GM10248 (cell line): ENCODE results near the gene GMPR2.

Experiments used
- CTCF ChIA-PET: fragments of 300-600 bp; sonication (Branson Sonifier 250); formaldehyde crosslinking; extraction: SDS; loops from one replicate; lab custom pipeline; 2021; ENCODE audit warnings: antibody characterized with exemption; lab: Yijun Ruan, JAX
- POLR2A ChIA-PET: fragments of 350-650 bp; sonication (Branson Sonifier 250); formaldehyde crosslinking; extraction: SDS; loops from one replicate; lab custom pipeline; 2020; ENCODE audit warnings: antibody characterized with exemption; lab: Yijun Ruan, JAX
- DNase-seq: peaks from one replicate; pipeline ENCODE4 v3.0.0; 2012; ENCODE audit errors: extremely low spot score
- TF ChIP-seq, protein P1 (sequence below): IDR thresholded peaks from 2 replicates; pipeline ENCODE4 v1.5.1; 2012; ENCODE audit warnings: mild to moderate bottlenecking, low read depth; ENCODE audit errors: extremely low read depth, missing control alignments, control extremely low read depth

GMPR2 gene

DNA sequence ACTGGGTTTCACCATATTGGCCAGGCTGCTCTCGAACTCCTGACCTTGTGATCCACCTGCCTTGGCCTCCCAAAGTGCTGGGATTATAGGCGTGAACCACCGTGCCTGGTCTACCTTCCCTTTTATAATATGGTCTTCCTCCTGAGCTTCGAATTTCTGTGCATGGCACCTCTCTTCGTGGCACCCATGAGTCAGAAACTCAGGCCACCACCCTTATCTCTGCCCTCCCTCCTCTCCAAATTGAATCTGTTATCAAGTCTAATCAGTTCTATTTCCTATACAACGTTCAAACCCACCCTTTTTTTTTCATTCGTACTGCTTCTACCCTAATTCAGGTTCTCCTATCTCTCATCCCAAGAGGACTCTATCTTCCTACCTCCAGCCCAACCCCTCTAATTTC is 14.7 kb downstream of the GMPR2 start:
- POLR2A ChIA-PET = interaction anchor here (1.0 to 2.3 kb wide), 3 partner anchors 22 to 34 kb away, joined by 4 to 9 read pairs (median 5); partner anchors contain the start of gene RABGGTA
- CTCF ChIA-PET = interaction anchor here (0.9 to 10.1 kb wide), 11 partner anchors 10 to 86 kb away, joined by 3 to 323 read pairs (median 7); partner anchors contain the start of genes CIDEB, DHRS1, LTB4R and LTB4R2
- TF ChIP-seq, protein P1, sequence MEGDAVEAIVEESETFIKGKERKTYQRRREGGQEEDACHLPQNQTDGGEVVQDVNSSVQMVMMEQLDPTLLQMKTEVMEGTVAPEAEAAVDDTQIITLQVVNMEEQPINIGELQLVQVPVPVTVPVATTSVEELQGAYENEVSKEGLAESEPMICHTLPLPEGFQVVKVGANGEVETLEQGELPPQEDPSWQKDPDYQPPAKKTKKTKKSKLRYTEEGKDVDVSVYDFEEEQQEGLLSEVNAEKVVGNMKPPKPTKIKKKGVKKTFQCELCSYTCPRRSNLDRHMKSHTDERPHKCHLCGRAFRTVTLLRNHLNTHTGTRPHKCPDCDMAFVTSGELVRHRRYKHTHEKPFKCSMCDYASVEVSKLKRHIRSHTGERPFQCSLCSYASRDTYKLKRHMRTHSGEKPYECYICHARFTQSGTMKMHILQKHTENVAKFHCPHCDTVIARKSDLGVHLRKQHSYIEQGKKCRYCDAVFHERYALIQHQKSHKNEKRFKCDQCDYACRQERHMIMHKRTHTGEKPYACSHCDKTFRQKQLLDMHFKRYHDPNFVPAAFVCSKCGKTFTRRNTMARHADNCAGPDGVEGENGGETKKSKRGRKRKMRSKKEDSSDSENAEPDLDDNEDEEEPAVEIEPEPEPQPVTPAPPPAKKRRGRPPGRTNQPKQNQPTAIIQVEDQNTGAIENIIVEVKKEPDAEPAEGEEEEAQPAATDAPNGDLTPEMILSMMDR = no peak

DNA sequence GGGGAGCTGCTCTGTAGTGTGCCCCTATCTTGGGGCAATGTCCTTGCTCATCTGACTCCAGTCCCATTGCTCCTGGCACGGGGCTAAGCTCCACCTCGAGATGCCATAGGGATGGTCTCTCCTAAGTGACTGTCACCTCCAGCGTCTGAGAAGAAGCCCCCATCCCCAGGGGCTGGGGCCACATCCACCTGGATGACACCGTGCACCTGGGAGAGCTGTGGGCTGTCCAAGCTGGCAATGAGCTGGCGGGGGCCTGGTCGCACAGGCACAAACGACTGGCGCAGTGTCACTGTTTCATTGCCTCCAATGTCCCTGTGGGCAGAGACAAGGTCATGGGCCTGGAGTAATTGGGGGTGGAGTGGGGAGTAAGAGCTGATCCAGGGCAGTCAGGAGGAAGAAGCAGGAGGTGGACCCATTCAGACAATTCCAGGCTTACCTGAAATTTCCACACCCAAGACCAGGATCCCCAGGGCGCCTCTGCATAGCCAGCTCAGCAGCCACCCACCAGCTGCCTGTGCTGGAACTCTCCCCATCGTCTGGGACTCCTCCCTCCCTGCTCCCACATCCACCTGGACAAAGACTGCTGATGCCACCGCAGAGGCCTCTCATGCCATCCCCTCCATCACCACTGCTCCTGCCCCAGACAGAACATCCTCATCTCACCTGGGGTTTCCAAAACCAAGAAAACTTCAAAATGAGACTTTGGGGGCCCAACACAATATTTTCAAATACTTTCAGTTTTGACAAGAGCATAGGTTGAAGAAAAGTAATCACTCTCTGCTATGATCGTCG is 16.7 kb downstream of the GMPR2 start:
- POLR2A ChIA-PET = no interaction called here
- DNase-seq = no peak
- TF ChIP-seq, protein P1 = no peak
- CTCF ChIA-PET = interaction anchor here (1.1 to 10.1 kb wide), 4 partner anchors 21 to 182 kb away, joined by 4 to 323 read pairs (median 18); partner anchors contain the start of genes CIDEB, DHRS1, NOP9 and RABGGTA

More for the DNA sequence above, 14.7 kb downstream of the GMPR2 start:
- DNase-seq = no peak

DNA sequence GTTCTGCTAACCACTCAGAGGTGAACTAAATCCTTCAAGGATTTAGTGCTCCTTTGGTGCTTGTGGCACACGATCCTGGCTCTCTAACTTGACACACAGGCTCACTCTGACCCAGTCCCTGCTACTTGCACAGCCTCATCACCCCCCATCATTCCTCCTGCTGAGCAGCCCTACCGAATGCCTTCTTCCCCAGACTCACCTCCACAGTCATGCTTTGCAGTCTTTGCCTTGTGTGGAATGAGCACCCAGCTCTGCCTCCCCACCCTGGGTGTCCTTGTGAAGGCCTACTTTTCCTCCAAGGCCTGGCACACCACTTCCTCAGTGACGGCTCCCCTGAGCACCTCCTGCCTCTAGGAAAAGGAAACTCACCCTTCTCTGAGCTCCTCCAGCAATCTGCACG is 17.6 kb downstream of the GMPR2 start:
- no peak for DNase-seq
- CTCF ChIA-PET = interaction anchor here (1.1 to 4.3 kb wide), 8 partner anchors 8 to 57 kb away, joined by 3 to 36 read pairs (median 12); partner anchors contain the start of genes CIDEB, MDP1, RABGGTA and TINF2
- TF ChIP-seq, protein P1 = no peak
- POLR2A ChIA-PET = no interaction called here

DNA sequence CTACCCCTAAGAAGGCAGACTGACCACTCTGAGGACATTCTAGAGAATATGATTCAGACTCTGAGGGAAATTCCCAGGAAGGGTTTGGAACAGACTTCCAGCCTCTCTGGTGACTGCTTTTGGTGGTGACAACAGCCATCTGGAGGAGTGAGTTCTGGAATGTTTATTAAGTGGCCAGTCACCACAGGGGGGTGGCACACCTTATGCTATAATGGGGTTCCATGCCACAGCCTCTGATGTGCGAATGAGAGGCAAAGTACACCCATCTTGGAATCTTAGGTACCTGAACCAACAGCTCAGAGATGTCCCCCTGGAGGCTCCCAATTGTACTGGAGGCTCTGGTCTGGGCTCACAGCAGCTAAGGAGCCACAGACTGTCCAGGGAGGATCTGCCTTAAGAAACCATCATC is 19.2 kb downstream of the GMPR2 start:
- ChIA-PET POLR2A (interaction anchor here (0.7 to 0.9 kb wide), 2 partner anchors 9 to 25 kb away, joined by 3 to 5 read pairs; no protein-coding TSS in a partner anchor), CTCF (interaction anchor here (0.7 to 4.3 kb wide), 9 partner anchors 10 to 185 kb away, joined by 3 to 36 read pairs (median 11); partner anchors contain the start of genes CIDEB, DHRS1, MDP1 and NOP9)
- TF ChIP-seq, protein P1 = no peak
- DNase-seq = no peak

DNA sequence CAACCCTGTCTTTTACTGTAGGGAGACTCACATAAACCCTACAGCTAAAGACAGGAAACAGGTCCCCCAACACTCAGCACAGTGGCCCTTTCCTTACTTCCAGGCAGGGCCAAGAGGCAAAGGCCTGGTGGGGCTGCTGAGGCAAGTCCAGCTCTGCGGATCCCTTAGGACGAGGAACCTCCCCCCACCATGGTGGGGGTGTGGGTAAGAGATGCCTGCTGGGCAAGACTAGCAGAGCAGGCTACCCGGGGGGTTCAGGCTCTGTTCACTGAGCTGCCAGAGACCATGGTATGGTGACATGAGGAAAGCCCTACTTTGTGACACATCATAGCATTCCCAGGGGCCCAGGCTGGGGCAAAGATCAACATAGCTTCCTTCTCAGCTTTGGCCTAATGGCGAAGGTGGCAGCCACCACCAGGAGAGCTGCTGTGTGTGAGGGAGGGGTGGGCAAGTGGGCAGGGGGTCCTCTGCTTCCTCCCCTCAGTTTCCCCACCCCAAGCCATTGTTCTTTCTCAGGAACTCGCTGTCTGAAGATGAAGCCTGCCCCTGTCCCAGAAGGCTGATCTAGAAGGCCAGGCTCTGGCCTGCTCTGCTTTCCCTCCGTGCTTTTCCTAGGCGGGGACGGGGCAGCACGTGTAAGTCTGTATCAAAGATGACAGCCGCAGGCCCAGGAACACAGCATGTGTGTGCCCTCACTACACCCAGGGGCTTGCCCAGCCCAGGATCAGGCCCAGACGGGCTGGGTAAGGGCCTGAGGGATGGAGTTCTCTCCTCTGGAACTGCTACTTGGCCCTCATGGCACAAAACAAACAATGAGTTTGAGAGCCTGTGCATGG is 19.8 kb downstream of the GMPR2 start:
- ChIA-PET POLR2A (interaction anchor here (0.7 to 0.9 kb wide), 2 partner anchors 9 to 24 kb away, joined by 3 to 5 read pairs; no protein-coding TSS in a partner anchor), CTCF (interaction anchor here (0.7 to 4.3 kb wide), 9 partner anchors 10 to 185 kb away, joined by 3 to 36 read pairs (median 11); partner anchors contain the start of genes CIDEB, DHRS1, MDP1 and NOP9)
- TF ChIP-seq, protein P1 = no peak
- no peak for DNase-seq

DNA sequence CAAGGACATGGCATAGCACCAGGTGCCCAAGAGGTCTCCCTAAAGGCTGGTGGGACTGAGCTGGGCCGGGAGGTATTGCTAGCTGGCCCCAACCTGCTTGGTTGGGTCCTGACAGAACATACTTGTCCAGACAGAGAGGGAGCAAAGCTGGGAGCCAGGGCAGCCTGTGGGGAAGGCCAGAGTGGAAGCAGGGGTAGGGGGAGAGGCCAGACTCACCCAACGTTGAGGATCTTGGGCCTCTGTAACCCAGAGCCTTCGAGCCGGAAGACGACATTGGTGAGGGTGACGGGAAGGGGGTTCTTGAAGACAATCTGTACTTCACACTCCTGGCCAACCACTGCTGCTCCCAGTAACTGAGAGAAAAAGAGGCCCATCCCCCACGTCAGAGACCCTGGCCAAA is 21.2 kb downstream of the GMPR2 start:
- POLR2A ChIA-PET = no interaction called here
- no peak for DNase-seq
- CTCF ChIA-PET = interaction anchor here (0.6 to 4.3 kb wide), 6 partner anchors 12 to 54 kb away, joined by 3 to 36 read pairs (median 8); partner anchors contain the start of genes CIDEB, MDP1 and TINF2

More for the DNA sequence above, 21.2 kb downstream of the GMPR2 start:
- TF ChIP-seq, protein P1 = no peak
